Measurements from ENCODE around the gene HMCN2. TPM values are rescaled to one million over a fixed set of nuclear protein-coding genes. Genes with fewer than 3 reads are reported as not detected.

The HMCN2 gene
- total and polyA plus RNA-seq, 4 donors, result 0.24 to 1.8 (median 0.29) TPM

DNA sequence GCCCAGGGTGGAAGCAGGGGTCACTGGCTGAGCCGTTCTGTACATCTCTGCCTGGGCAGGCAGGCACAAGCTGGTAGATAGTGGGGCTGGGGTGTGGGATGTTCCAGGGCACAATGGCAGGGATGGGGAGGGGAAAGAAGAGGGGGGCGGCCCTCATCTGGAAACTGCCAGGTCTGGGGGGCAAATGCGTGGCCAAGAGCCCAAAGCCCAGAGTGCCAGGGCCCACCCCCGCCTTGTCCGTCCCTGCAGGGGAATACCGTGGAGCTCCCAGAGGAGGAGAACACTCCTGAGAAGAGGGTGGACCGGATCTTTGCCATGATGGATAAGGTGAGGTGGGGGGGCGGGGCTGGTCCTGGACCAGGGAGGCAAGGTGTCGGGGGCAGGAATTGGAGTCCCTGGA is 42.7 kb upstream of the HMCN2 start:
- Histone ChIP-seq H3K4me1 (ENCODE audit: control insufficient read depth in 4 of 4, insufficient read depth in 4 of 4, low read length in 3 of 4) (no peaks in the 10 kb centered on the region), H3K9ac (ENCODE audit: low read depth in 1 of 2, low read length in 2 of 2) (no peak overlapping the region), H3K27me3 (ENCODE audit: control insufficient read depth in 4 of 4, insufficient read depth in 4 of 4, low read length in 3 of 4) (no peaks in the 10 kb centered on the region), H3K4me3 (ENCODE audit: low read depth in 1 of 3, low read length in 3 of 3) (no peak overlapping the region), H3K9me3 (ENCODE audit: control insufficient read depth in 4 of 4, low read length in 3 of 4) (peaks cover 0 to 5% (median 3%) of the 10 kb centered on the region in 4 donors), H3K27ac (ENCODE audit: low read depth in 1 of 2, low read length in 2 of 2) (no peak overlapping the region), H3K36me3 (ENCODE audit: control insufficient read depth in 4 of 4, insufficient read depth in 3 of 4, low read depth in 1 of 4, low read length in 3 of 4) (peaks cover 0 to 1% (median 0%) of the 10 kb centered on the region in 4 donors)
- TF ChIP-seq RAD21 (IDR thresholded peaks at IDR 0.05), result no peak
- TF ChIP-seq TAF1 (conservative IDR thresholded peaks at IDR 0.05), result no peak
- no peak for TF ChIP-seq EGR1 (IDR thresholded peaks at IDR 0.05; ENCODE audit: low read depth in 2 of 2)
- TF ChIP-seq, protein P1, sequence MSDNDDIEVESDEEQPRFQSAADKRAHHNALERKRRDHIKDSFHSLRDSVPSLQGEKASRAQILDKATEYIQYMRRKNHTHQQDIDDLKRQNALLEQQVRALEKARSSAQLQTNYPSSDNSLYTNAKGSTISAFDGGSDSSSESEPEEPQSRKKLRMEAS (IDR thresholded peaks at IDR 0.05), result no peak
- TF ChIP-seq HNF4A (conservative IDR thresholded peaks at IDR 0.05), result no peak
- TF ChIP-seq, protein P2, sequence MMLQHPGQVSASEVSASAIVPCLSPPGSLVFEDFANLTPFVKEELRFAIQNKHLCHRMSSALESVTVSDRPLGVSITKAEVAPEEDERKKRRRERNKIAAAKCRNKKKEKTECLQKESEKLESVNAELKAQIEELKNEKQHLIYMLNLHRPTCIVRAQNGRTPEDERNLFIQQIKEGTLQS (IDR thresholded peaks at IDR 0.05), result no peak
- no peak for TF ChIP-seq YY1 (IDR thresholded peaks at IDR 0.05)
- no peak for TF ChIP-seq HNF4G (IDR thresholded peaks at IDR 0.05)
- no peak for TF ChIP-seq GABPA (IDR thresholded peaks at IDR 0.05 in 1 of 2, conservative IDR thresholded peaks at IDR 0.05 in 1 of 2)
- no peak for TF ChIP-seq FOXA2 (IDR thresholded peaks at IDR 0.05)
- TF ChIP-seq FOXA1 (IDR thresholded peaks at IDR 0.05), result no peak
- TF ChIP-seq, protein P3, sequence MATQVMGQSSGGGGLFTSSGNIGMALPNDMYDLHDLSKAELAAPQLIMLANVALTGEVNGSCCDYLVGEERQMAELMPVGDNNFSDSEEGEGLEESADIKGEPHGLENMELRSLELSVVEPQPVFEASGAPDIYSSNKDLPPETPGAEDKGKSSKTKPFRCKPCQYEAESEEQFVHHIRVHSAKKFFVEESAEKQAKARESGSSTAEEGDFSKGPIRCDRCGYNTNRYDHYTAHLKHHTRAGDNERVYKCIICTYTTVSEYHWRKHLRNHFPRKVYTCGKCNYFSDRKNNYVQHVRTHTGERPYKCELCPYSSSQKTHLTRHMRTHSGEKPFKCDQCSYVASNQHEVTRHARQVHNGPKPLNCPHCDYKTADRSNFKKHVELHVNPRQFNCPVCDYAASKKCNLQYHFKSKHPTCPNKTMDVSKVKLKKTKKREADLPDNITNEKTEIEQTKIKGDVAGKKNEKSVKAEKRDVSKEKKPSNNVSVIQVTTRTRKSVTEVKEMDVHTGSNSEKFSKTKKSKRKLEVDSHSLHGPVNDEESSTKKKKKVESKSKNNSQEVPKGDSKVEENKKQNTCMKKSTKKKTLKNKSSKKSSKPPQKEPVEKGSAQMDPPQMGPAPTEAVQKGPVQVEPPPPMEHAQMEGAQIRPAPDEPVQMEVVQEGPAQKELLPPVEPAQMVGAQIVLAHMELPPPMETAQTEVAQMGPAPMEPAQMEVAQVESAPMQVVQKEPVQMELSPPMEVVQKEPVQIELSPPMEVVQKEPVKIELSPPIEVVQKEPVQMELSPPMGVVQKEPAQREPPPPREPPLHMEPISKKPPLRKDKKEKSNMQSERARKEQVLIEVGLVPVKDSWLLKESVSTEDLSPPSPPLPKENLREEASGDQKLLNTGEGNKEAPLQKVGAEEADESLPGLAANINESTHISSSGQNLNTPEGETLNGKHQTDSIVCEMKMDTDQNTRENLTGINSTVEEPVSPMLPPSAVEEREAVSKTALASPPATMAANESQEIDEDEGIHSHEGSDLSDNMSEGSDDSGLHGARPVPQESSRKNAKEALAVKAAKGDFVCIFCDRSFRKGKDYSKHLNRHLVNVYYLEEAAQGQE (IDR thresholded peaks at IDR 0.05), result no peak
- TF ChIP-seq RXRA (IDR thresholded peaks at IDR 0.05), result no peak
- no peak for TF ChIP-seq SP1 (IDR thresholded peaks at IDR 0.05)
- no peak for TF ChIP-seq NR2F2 (IDR thresholded peaks at IDR 0.05)
- DNase-seq (ENCODE audit: low spot score), result no peak
- whole genome bisulfite sequencing, result 94% methylated on average over 9 of the region's 9 CpGs

DNA sequence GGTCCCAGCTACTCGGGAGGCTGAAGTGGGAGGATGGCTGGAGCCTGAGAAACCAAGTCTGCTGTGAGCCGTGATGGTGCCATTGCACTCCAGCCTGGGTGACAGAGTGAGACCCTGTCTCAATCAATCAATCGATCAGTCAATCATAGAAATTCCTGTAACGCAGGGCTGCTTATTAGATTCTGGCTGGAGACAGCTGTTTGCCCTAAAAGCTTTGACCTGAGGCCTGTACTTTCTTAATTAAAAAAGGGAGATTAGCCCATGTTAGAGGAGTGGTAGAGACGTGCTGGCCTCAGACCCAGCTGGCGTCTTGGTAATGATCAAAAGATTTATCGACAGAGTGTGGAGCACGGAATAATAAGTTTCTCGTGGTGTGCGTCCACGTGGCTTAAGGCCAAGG is 40.5 kb upstream of the HMCN2 start:
- H3K9ac ChIP-seq (ENCODE audit: low read depth in 1 of 2, low read length in 2 of 2), result no peak overlapping the region
- 97% methylated on average over 11 of the region's 11 CpGs for WGBS
- TF ChIP-seq, protein P3 (IDR thresholded peaks at IDR 0.05), result no peak
- TF ChIP-seq, protein P2 (IDR thresholded peaks at IDR 0.05), result no peak
- no peak for TF ChIP-seq FOXA2 (IDR thresholded peaks at IDR 0.05)
- TF ChIP-seq, protein P4, sequence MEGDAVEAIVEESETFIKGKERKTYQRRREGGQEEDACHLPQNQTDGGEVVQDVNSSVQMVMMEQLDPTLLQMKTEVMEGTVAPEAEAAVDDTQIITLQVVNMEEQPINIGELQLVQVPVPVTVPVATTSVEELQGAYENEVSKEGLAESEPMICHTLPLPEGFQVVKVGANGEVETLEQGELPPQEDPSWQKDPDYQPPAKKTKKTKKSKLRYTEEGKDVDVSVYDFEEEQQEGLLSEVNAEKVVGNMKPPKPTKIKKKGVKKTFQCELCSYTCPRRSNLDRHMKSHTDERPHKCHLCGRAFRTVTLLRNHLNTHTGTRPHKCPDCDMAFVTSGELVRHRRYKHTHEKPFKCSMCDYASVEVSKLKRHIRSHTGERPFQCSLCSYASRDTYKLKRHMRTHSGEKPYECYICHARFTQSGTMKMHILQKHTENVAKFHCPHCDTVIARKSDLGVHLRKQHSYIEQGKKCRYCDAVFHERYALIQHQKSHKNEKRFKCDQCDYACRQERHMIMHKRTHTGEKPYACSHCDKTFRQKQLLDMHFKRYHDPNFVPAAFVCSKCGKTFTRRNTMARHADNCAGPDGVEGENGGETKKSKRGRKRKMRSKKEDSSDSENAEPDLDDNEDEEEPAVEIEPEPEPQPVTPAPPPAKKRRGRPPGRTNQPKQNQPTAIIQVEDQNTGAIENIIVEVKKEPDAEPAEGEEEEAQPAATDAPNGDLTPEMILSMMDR (IDR thresholded peaks at IDR 0.05; ENCODE audit: low read depth, low read length, missing input control), result no peak
- no peak for TF ChIP-seq HNF4G (IDR thresholded peaks at IDR 0.05)
- TF ChIP-seq SP1 (IDR thresholded peaks at IDR 0.05), result no peak
- TF ChIP-seq, protein P1 (IDR thresholded peaks at IDR 0.05), result no peak
- TF ChIP-seq RAD21 (IDR thresholded peaks at IDR 0.05), result no peak
- TF ChIP-seq TAF1 (conservative IDR thresholded peaks at IDR 0.05), result no peak
- no peak for TF ChIP-seq GABPA (IDR thresholded peaks at IDR 0.05 in 1 of 2, conservative IDR thresholded peaks at IDR 0.05 in 1 of 2)
- no peak for TF ChIP-seq YY1 (IDR thresholded peaks at IDR 0.05)
- peaks cover 0 to 6% (median 4%) of the 10 kb centered on the region in 4 donors for H3K9me3 ChIP-seq (ENCODE audit: control insufficient read depth in 4 of 4, low read length in 3 of 4)
- H3K4me3 ChIP-seq (ENCODE audit: low read depth in 1 of 3, low read length in 3 of 3), result no peak overlapping the region
- no peak for DNase-seq (ENCODE audit: low spot score)
- H3K27ac ChIP-seq (ENCODE audit: low read depth in 1 of 2, low read length in 2 of 2), result no peak overlapping the region
- no peaks in the 10 kb centered on the region for H3K27me3 ChIP-seq (ENCODE audit: control insufficient read depth in 4 of 4, insufficient read depth in 4 of 4, low read length in 3 of 4)
- H3K36me3 ChIP-seq (ENCODE audit: control insufficient read depth in 4 of 4, insufficient read depth in 3 of 4, low read depth in 1 of 4, low read length in 3 of 4), result peaks cover 0 to 1% (median 0%) of the 10 kb centered on the region in 4 donors
- no peaks in the 10 kb centered on the region for H3K4me1 ChIP-seq (ENCODE audit: control insufficient read depth in 4 of 4, insufficient read depth in 4 of 4, low read length in 3 of 4)

All from liver (tissue), 9 donors.